SK-N-MC (cell line): ENCODE data around the gene MTSS2.

Source experiments
- DNase-seq: peaks from one replicate; pipeline ENCODE4 v3.0.0-alpha.2; 2011; ENCODE audit warnings: low read depth, low spot score
- H3K27ac ChIP-seq: fragments of 200-600 bp; sonication (generic); 2 replicates; pipeline ENCODE4 v1.5.1; 2016; ENCODE audit warnings: mixed run types
- H3K36me3 ChIP-seq: fragments of 200-600 bp; sonication (generic); 2 replicates; pipeline ENCODE4 v1.6.1; 2017; ENCODE audit warnings: antibody characterized with exemption, low read length, mixed read lengths; ENCODE audit not compliant: insufficient read depth
- H3K4me3 ChIP-seq: fragments of 200-600 bp; sonication (generic); 2 replicates; pipeline ENCODE4 v1.5.1; 2016
- H3K9ac ChIP-seq: fragments of 200-600 bp; sonication (generic); 2 replicates; pipeline ENCODE4 v1.8.0; 2017; ENCODE audit warnings: mixed run types, mixed read lengths; ENCODE audit not compliant: insufficient read length
- H3K9me3 ChIP-seq: fragments of 200-600 bp; sonication (generic); 2 replicates; pipeline ENCODE4 v1.6.1; 2017; ENCODE audit warnings: low read depth, mild to moderate bottlenecking, antibody characterized with exemption, low read length, moderate library complexity, mixed read lengths
- EZH2 ChIP-seq: fragments of 200-600 bp; sonication (generic); IDR thresholded peaks from one replicate; pipeline ENCODE4 v1.6.1; 2017; ENCODE audit warnings: antibody characterized with exemption
- FOXP2 ChIP-seq: optimal IDR thresholded peaks from 2 replicates; pipeline ENCODE3; 2011; ENCODE audit warnings: mild to moderate bottlenecking, moderate library complexity; ENCODE audit not compliant: insufficient read depth; ENCODE audit errors: extremely low read length, control extremely low read depth
- POLR2AphosphoS5 ChIP-seq: IDR thresholded peaks from 2 replicates; pipeline ENCODE4 v1.6.1; 2012; ENCODE audit warnings: mild to moderate bottlenecking, low read depth, low read length, borderline replicate concordance

MTSS2 gene

GRCh38 chr16:70661534-70661917 lies 24.3 kb downstream of the MTSS2 start:
- Histone ChIP-seq H3K9me3 (no peaks in the 10 kb centered on the region), H3K27ac (no peak overlapping the region), H3K4me3 (no peak overlapping the region), H3K36me3 (peaks cover under 1% of the 10 kb centered on the region; the same call in 1 of the 2 replicates), H3K9ac (no peak overlapping the region)
- TF ChIP-seq POLR2AphosphoS5, result no peak
- TF ChIP-seq FOXP2, result no peak
- TF ChIP-seq EZH2, result no peak
- no peak for DNase-seq

GRCh38 chr16:70660672-70661350 lies 25.0 kb downstream of the MTSS2 start:
- Histone ChIP-seq H3K9me3 (no peaks in the 10 kb centered on the region), H3K36me3 (no peaks in the 10 kb centered on the region; the same call in 1 of the 2 replicates), H3K27ac (no peak overlapping the region), H3K4me3 (no peak overlapping the region), H3K9ac (no peak overlapping the region)
- TF ChIP-seq POLR2AphosphoS5 (no peak), FOXP2 (no peak), EZH2 (no peak)
- DNase-seq, result no peak

- no peaks in the 10 kb centered on the region for H3K9me3 ChIP-seq
These were observed 25.7 kb downstream of the MTSS2 start for GRCh38 chr16:70659953-70660671.

GRCh38 chr16:70659546-70659945 lies 26.3 kb downstream of the MTSS2 start:
- TF ChIP-seq POLR2AphosphoS5, result no peak
- no peak for TF ChIP-seq EZH2
- TF ChIP-seq FOXP2, result no peak
- Histone ChIP-seq H3K36me3 (no peaks in the 10 kb centered on the region; the same call in 1 of the 2 replicates), H3K9ac (no peak overlapping the region), H3K4me3 (no peak overlapping the region), H3K9me3 (no peaks in the 10 kb centered on the region), H3K27ac (no peak overlapping the region)
- DNase-seq, result no peak

More at GRCh38 chr16:70659953-70660671, 25.7 kb downstream of the MTSS2 start:
- TF ChIP-seq POLR2AphosphoS5 (no peak), FOXP2 (no peak), EZH2 (no peak)
- no peak for DNase-seq
- Histone ChIP-seq H3K36me3 (no peaks in the 10 kb centered on the region; the same call in 1 of the 2 replicates), H3K9ac (no peak overlapping the region), H3K4me3 (no peak overlapping the region), H3K27ac (no peak overlapping the region)

GRCh38 chr16:70658921-70659320 lies 26.9 kb downstream of the MTSS2 start:
- no peak overlapping the region for H3K4me3 ChIP-seq
- no peak for DNase-seq
- H3K27ac ChIP-seq, result no peak overlapping the region
- no peaks in the 10 kb centered on the region; the same call in 1 of the 2 replicates for H3K36me3 ChIP-seq
- TF ChIP-seq EZH2 (no peak), FOXP2 (no peak), POLR2AphosphoS5 (no peak)
- no peak overlapping the region for H3K9ac ChIP-seq
- no peaks in the 10 kb centered on the region for H3K9me3 ChIP-seq

GRCh38 chr16:70657956-70658355 lies 27.9 kb downstream of the MTSS2 start:
- Histone ChIP-seq H3K4me3 (no peak overlapping the region), H3K36me3 (no peaks in the 10 kb centered on the region), H3K9me3 (no peaks in the 10 kb centered on the region), H3K9ac (no peak overlapping the region), H3K27ac (no peak overlapping the region)
- no peak for DNase-seq
- TF ChIP-seq POLR2AphosphoS5 (no peak), EZH2 (no peak), FOXP2 (no peak)

- no peak overlapping the region for H3K27ac ChIP-seq
- no peak for DNase-seq
- no peaks in the 10 kb centered on the region for H3K36me3 ChIP-seq
- H3K9ac ChIP-seq, result no peak overlapping the region
- no peak for TF ChIP-seq FOXP2
- no peak for TF ChIP-seq EZH2
- TF ChIP-seq POLR2AphosphoS5, result no peak
- H3K9me3 ChIP-seq, result no peaks in the 10 kb centered on the region
- H3K4me3 ChIP-seq, result no peak overlapping the region
These were observed 29.1 kb downstream of the MTSS2 start for GRCh38 chr16:70656712-70657263.

- Histone ChIP-seq H3K4me3 (no peak overlapping the region), H3K27ac (no peak overlapping the region), H3K9ac (no peak overlapping the region), H3K9me3 (no peaks in the 10 kb centered on the region), H3K36me3 (no peaks in the 10 kb centered on the region)
- DNase-seq, result no peak
- TF ChIP-seq FOXP2, result no peak
- no peak for TF ChIP-seq POLR2AphosphoS5
- TF ChIP-seq EZH2, result no peak
These were observed 29.7 kb downstream of the MTSS2 start for GRCh38 chr16:70656065-70656711.
